GM18499 (cell line): ENCODE measurements around the gene ADAM23.

Experiments used
- ATAC-seq: cut with Tn5 transposase; IDR thresholded peaks from one replicate; pipeline ENCODE4 v1.9.1; 2021; ENCODE audit warnings: moderate number of reproducible peaks; ENCODE audit not compliant: insufficient read depth, unreplicated experiment

Gene ADAM23

DNA sequence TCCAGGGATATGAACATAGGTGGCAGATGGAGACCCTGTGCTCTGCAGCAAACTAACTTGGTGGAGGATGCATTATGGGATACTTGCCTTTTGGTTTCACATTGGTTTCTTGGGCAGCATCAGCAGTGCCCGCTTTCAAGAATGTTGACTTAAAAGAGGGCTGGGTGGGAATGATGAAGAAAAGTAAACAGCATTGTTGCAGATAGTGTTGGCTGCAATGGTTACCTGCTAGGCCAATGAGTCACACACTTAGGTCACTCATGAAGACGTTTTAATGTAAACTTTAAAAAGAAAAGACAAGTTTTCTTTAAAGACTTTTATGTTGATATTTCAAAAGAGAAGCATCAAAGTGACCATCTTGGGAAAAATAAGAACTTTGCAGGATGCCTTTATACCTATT lies 172.8 kb downstream of the ADAM23 start:
- no peak for ATAC-seq

GRCh38 chr2:206619011-206619410 lies 175.7 kb downstream of the ADAM23 start:
- no peak for ATAC-seq

DNA sequence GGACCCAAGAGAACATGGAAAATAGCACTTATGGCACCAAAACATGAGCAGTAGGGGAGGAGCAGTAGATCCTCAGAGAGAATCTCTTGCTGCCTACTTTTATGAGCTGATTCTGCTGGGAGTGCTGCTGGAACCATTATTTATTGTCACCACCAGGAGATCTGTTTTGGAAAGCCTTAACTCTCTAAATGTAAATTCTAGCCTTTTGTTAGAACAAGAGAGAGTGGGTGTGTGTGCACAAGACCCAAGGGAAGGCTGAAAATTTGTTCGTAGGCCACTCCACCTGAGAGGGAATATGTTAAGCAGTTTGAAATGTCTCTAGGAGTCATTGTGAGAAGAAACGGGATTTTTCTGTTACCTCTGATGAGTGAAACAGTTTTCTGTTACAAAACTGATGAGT lies 182.8 kb downstream of the ADAM23 start:
- no peak for ATAC-seq

- ATAC-seq, result no peak
Observed at GRCh38 chr2:206627632-206628031, 184.3 kb downstream of the ADAM23 start.

- ATAC-seq, result no peak
Observed at GRCh38 chr2:206631340-206631739, 188.0 kb downstream of the ADAM23 start.

DNA sequence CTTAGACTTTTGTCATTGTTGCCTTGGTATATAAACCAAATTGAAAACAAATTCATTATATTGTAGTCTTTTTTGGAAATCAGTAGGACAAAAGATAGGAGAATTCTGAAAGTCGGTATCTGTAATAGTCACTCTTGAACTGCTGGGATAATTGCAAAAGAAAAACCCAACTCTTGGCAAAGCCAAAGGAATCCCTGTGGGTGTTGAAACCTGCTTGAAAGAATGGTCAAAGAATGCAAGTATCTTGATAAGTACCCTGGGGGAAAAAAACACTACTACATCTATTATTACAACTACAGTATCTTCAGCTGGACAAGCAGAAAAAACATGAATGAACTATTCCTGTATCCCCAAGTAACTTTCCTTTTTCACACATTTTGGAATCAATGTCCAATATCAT lies 191.7 kb downstream of the ADAM23 start:
- ATAC-seq, result no peak

DNA sequence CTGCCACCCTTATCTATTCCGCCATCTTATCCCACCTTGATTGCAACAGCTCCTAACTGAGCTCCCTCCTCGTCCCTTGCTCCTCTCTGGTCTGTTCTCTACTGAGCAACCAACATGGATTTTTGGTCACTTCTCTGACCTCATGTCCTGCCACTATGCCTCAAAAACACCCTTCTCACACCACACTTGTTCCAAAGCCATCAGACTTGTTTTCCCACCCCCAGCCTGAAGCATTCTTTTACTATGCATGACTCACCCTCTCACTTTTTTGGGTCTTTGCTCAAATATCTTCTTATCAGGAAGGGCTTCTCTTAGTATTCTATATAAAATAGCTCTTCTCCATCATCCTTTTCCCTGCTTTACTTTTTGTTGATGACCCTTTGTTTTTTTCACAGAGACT lies 196.3 kb downstream of the ADAM23 start:
- ATAC-seq, result no peak

DNA sequence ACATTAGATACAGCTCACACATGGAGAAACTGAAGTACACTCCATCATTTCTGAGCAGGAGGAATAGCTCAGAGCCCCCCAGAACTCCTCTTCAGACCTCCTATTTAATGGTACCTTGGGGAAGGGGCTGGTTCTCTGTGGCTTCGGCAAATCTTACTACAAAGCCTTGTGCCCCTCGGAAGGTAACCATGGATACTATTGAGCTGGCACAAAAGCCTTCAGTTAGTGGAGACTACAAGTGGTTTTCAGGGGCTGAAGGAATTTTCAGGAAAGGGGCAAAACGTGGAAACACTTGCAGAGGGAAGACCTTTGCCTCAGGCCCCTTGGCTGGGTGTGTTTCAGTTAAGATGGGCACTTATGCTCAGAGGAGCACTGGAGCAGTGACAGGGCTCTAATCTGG lies 197.9 kb downstream of the ADAM23 start:
- ATAC-seq, result no peak

- no peak for ATAC-seq
Observed at GRCh38 chr2:206642075-206643025, 199.0 kb downstream of the ADAM23 start, which contains the start of gene FAM237A. FAM237A (plus strand) TSS chr2:206642487; CDS start chr2:206644237, 1,750 bp downstream.

DNA sequence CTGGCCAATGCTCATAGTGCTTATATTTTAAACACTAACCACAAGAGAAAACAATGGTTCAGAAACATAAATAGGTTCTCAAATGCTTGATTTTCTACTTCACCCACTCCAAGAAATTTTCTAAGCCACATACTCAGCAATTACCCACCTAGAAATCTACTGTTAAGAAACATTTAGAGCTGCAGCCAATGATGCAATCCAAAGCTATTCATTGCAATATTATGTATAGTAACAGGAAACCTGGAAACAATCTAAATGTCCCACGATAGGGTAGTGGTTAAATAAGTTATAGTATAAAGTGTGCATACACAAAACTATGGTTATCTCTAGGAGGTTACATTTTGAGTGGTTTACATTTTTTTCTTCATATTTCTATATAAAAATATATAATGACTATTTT lies 204.7 kb downstream of the ADAM23 start:
- no peak for ATAC-seq

GRCh38 chr2:206657087-206657486 lies 213.8 kb downstream of the ADAM23 start:
- no peak for ATAC-seq

GRCh38 chr2:206665251-206665650 lies 221.9 kb downstream of the ADAM23 start:
- ATAC-seq, result no peak
